SH-SY5Y (cell line): Measurements from ENCODE around the gene TRIM24.

Experiments
- GATA2 ChIP-seq: IDR thresholded peaks from 2 replicates; pipeline ENCODE4 v1.6.1; 2011; ENCODE audit warnings: mild to moderate bottlenecking, low read depth, low read length
- GATA3 ChIP-seq: IDR thresholded peaks from 2 replicates; pipeline ENCODE4 v1.6.1; 2011; ENCODE audit warnings: low read depth, mild to moderate bottlenecking, low read length, moderate library complexity

- TF ChIP-seq GATA2 (no peak), GATA3 (no peak)
Measured at GRCh38 chr7:138433583-138434443, 26.2 kb upstream of the TRIM24 start.
